OCI-LY3 (cell line): ENCODE results near the gene CD86.
A peak's percentile ranks its signal among the peaks of the same experiment; 100 is the strongest.

ENCODE experiments used
- H2AFZ ChIP-seq: fragments of 200-600, 300-600 bp; shearing (Covaris generic); 2 replicates; pipeline ENCODE4 v1.6.0; 2014; ENCODE audit warnings: antibody characterized with exemption, low read depth, low read length
- H3K27ac ChIP-seq: fragments of 200-600, 300-600 bp; sonication (generic); 2 replicates; pipeline ENCODE4 v1.5.1; 2014; ENCODE audit warnings: mild to moderate bottlenecking, low read length, moderate library complexity, mixed read lengths
- H3K27me3 ChIP-seq: fragments of 200-600, 300-600 bp; sonication (generic); 2 replicates; pipeline ENCODE4 v1.6.1; 2014; ENCODE audit warnings: low read depth, low read length, mixed read lengths
- H3K36me3 ChIP-seq: fragments of 200-600, 300-600 bp; sonication (generic); replicated peaks from 2 replicates; pipeline ENCODE3; 2014; ENCODE audit warnings: low read depth, low read length, mixed read lengths
- H3K4me1 ChIP-seq: fragments of 300-600, 200-600 bp; sonication (generic); 2 replicates; pipeline ENCODE4 v1.6.1; 2014; ENCODE audit warnings: low read length, mixed read lengths
- H3K4me2 ChIP-seq: fragments of 200-600, 300-600 bp; sonication (generic); 2 replicates; pipeline ENCODE4 v1.6.1; 2014; ENCODE audit warnings: low read length, mixed read lengths
- H3K4me3 ChIP-seq: fragments of 300-600, 200-600 bp; sonication (generic); 2 replicates; pipeline ENCODE4 v1.5.1; 2014; ENCODE audit warnings: antibody characterized with exemption, mild to moderate bottlenecking, low read length, moderate library complexity
- H3K79me2 ChIP-seq: fragments of 300-600, 200-600 bp; shearing (Covaris generic); 2 replicates; pipeline ENCODE4 v1.6.1; 2014; ENCODE audit warnings: mild to moderate bottlenecking, low read length, mixed read lengths
- H3K9ac ChIP-seq: fragments of 300-600, 200-600 bp; shearing (Covaris generic); 2 replicates; pipeline ENCODE4 v1.6.0; 2014; ENCODE audit warnings: mild to moderate bottlenecking, low read length, moderate library complexity
- H3K9me3 ChIP-seq: fragments of 200-600, 300-600 bp; shearing (Covaris generic); 2 replicates; pipeline ENCODE4 v1.6.1; 2014; ENCODE audit warnings: low read length, mixed read lengths; ENCODE audit not compliant: insufficient read depth
- H4K20me1 ChIP-seq: fragments of 200-600, 300-600 bp; sonication (generic); 2 replicates; pipeline ENCODE4 v1.6.1; 2016; ENCODE audit warnings: low read length, mixed read lengths; ENCODE audit not compliant: insufficient read depth
- EZH2phosphoT487 ChIP-seq: fragments of 200-600 bp; shearing (Covaris generic); IDR thresholded peaks from 2 replicates; pipeline ENCODE4 v1.6.1; 2018; ENCODE audit warnings: antibody characterized with exemption, mixed run types, low read depth
- TF ChIP-seq, protein P1 (sequence below): fragments of 200-600, 300-600 bp; sonication (generic); IDR thresholded peaks from 2 replicates; pipeline ENCODE4 v1.5.1; 2014; ENCODE audit warnings: antibody characterized with exemption, low read length, low read depth

CD86 gene

DNA sequence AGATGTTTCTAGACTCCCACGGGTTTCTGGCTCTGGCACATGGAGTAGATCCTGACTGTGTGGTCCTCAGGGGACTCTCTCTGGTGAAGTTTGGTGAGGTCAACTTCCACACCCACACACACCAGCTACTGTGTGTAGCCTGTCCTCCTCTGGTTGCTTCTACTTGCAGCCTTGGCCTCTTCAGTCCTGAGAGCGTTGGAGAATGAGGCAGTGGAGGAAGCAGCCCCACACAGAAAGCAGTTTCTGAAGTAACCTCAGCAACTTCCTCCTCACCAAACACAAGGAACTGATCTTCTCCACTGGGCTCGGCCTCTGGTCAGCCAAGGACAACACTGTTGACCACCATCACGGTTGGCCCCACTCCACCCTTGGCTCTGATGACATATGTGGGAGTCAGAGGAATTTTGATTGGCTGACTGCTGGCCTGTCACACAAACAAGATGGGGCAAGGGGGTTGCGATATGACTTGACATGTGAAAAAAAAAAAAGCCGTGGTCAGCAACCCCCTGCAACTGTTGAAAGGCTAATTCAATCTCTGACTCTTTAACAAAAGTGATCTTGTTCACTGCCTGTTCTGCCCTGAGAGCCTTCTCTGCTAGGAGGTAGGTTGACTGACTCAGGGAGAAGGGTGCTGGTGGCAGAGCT, 19.6 kb downstream of the CD86 start:
- peak overlapping the region; percentile 70 for H3K4me2 ChIP-seq
- H2AFZ ChIP-seq: peak overlapping the region; percentile 54; the same call in 1 of the 2 replicates
- H3K9ac ChIP-seq: peak overlapping the region; percentile 53
- H3K79me2 ChIP-seq: peaks cover 24% of the 10 kb centered on the region
- H3K27ac ChIP-seq: peak overlapping the region; percentile 95
- no peaks in the 10 kb centered on the region for H3K27me3 ChIP-seq
- H3K4me1 ChIP-seq: peaks cover 64% of the 10 kb centered on the region
- no peaks in the 10 kb centered on the region for H3K9me3 ChIP-seq
- no peak for TF ChIP-seq EZH2phosphoT487
- TF ChIP-seq, protein P1, sequence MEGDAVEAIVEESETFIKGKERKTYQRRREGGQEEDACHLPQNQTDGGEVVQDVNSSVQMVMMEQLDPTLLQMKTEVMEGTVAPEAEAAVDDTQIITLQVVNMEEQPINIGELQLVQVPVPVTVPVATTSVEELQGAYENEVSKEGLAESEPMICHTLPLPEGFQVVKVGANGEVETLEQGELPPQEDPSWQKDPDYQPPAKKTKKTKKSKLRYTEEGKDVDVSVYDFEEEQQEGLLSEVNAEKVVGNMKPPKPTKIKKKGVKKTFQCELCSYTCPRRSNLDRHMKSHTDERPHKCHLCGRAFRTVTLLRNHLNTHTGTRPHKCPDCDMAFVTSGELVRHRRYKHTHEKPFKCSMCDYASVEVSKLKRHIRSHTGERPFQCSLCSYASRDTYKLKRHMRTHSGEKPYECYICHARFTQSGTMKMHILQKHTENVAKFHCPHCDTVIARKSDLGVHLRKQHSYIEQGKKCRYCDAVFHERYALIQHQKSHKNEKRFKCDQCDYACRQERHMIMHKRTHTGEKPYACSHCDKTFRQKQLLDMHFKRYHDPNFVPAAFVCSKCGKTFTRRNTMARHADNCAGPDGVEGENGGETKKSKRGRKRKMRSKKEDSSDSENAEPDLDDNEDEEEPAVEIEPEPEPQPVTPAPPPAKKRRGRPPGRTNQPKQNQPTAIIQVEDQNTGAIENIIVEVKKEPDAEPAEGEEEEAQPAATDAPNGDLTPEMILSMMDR: no peak
- H3K4me3 ChIP-seq: peak overlapping the region; percentile 49
- no peaks in the 10 kb centered on the region for H4K20me1 ChIP-seq
- no peaks in the 10 kb centered on the region for H3K36me3 ChIP-seq

DNA sequence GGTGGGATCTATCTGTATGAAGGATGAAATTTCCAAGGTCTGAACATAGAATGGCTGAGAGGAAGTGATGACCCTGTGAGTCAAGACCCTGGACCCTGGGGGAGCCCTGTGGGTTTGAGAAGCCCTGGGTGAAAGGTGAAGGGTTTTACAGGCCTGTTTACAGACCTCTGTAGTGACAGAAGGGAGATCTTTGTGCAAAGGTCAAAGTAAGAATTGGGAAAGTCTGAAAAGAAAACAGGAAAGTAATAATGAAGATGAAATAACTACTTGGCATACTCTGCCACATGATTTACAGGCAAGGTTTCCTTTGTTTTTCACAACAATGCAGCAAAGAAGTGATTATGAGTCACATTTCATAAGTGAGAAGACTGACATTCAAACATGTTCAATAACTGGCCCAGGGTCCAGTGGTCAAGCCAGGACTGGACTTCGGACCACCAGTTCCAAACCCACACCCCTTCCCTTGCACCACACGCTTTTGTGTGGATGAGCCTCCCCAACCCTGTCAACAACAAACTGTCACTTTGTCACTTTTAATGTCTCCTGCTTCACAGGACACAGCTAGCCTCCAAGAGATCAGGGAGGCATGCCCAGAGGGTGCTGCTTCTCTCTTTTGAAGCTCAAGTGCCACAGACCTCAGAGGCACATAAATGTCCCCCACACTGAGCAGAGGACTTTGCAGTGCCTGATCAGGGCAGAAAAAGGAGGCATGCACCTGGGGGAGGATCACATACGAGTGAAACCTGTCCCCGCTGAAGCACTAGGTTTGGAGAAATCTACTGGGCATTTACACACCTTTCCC, 21.5 kb downstream of the CD86 start:
- peak overlapping the region; percentile 95 for H3K27ac ChIP-seq
- no peaks in the 10 kb centered on the region for H4K20me1 ChIP-seq
- TF ChIP-seq, protein P1: no peak
- no peak for TF ChIP-seq EZH2phosphoT487
- peaks cover 42% of the 10 kb centered on the region for H3K79me2 ChIP-seq
- peak overlapping the region; percentile 90 for H3K9ac ChIP-seq
- peaks cover 69% of the 10 kb centered on the region for H3K4me1 ChIP-seq
- peaks cover 9% of the 10 kb centered on the region for H3K36me3 ChIP-seq
- H2AFZ ChIP-seq: no peak overlapping the region; the same call in 1 of the 2 replicates
- H3K4me3 ChIP-seq: peak overlapping the region; percentile 90
- no peaks in the 10 kb centered on the region for H3K9me3 ChIP-seq
- no peaks in the 10 kb centered on the region for H3K27me3 ChIP-seq
- H3K4me2 ChIP-seq: peak overlapping the region; percentile 97

DNA sequence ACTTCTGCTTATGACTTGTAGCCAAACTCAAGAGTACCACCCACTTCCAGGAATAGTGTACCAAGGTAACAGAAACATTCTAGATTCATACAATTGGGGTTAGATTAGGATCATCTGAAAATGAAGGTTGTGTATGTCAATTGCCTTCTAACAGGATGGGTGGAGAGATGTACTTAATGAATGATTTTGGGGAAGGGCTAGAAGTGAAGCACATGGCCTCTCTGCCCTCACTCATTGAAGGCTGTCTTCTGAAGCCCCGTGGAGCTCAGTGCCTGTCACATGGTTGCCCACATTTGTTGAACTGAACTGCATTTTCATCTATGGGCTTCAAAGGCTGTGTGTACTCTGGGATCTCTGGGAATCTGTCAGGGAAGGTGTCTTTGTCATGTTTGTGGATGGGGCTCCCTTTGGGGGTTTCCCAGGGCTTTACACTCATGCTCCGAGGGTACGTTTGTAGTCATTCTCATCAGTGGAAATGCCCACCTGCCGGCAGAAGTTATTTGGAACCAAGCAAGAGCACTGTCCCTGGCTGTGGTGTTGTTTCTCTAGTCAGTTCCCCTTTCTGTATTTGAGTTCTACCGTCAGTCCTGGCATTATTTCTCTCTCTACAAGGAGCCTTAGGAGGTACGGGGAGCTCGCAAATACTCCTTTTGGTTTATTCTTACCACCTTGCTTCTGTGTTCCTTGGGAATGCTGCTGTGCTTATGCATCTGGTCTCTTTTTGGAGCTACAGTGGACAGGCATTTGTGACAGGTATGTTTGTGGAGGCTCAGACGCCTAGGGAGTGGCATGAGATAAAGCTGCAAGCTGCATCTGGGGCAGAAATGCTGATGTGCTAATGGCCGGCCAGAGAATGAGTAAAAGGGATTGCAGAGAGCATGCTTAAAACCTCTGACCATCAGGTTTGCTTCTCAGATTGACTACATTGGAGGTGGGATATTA, 22.4 kb downstream of the CD86 start:
- no peak for TF ChIP-seq EZH2phosphoT487
- TF ChIP-seq, protein P1: no peak
- H3K36me3 ChIP-seq: peaks cover 12% of the 10 kb centered on the region
- H4K20me1 ChIP-seq: no peaks in the 10 kb centered on the region
- H2AFZ ChIP-seq: peak overlapping the region; percentile 28; the same call in 1 of the 2 replicates
- H3K79me2 ChIP-seq: peaks cover 51% of the 10 kb centered on the region
- peaks cover 78% of the 10 kb centered on the region for H3K4me1 ChIP-seq
- peak overlapping the region; percentile 90 for H3K9ac ChIP-seq
- H3K9me3 ChIP-seq: no peaks in the 10 kb centered on the region
- H3K27ac ChIP-seq: peak overlapping the region; percentile 95
- no peaks in the 10 kb centered on the region for H3K27me3 ChIP-seq
- peak overlapping the region; percentile 90 for H3K4me3 ChIP-seq
- H3K4me2 ChIP-seq: peak overlapping the region; percentile 97
